ENCODE measurements around the gene SLC52A1.
"Not testable (repeated sequence)": the region's sequence is repeated elsewhere in the genome, so short reads cannot be mapped to it uniquely, and the experiment has no call there.

The SLC52A1 gene

DNA sequence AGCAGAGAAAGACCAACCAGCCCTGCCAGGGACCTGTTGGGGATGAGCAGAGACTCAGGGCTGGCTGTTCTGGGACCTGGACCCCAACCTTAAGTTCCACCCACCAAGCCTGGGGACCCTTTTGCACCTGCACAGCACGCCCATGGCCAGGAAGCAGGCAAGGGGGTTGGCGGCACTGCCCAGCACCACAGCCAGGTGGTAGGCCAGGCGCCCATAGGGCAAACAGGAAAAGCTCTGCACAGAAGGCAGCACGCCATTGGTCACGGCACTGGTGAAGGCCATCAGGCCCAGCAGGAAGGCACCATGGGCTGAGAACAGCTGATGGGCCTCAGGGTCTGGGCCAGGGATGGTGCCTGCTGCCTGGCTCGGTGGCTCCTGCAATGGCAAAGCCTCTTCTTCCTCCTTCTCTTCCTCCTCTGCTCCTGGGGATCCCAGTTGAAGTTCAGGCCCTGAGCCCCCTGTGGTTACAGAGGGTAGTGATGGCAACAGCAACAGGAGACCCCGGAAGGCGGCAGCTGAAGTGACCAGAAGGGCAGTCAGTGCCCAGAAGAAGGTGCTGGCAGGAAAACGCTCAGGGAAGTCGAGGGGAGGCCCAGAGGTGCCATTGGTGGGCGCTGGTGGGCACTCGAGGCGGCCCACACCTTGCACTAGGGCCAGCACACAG lies 1.7 kb downstream of the SLC52A1 start:
- Histone ChIP-seq H3K4me1 (ENCODE audit: control insufficient read depth, low read length) (peaks cover 34% of the 10 kb centered on the region), H3K27ac (ENCODE audit: low read depth, low read length) (no peak overlapping the region), H3K4me3 (ENCODE audit: low read length) (no peak overlapping the region), H3K9me2 (replicated peaks; ENCODE audit: control insufficient read depth, low read length) (no peaks in the 10 kb centered on the region), H3K9me3 (ENCODE audit: control insufficient read depth, insufficient read depth, low read length) (no peaks in the 10 kb centered on the region), H3K27me3 (ENCODE audit: control insufficient read depth, low read length) (0 out of 2 replicates have a peak, but pooled peaks cover 5% of the 10 kb centered on the region), H3K36me3 (ENCODE audit: control insufficient read depth, low read length) (no peaks in the 10 kb centered on the region), H4K20me1 (ENCODE audit: control insufficient read depth, insufficient read depth, low read depth, low read length) (no peaks in the 10 kb centered on the region), H3F3A (ENCODE audit: control insufficient read depth, insufficient read depth) (peaks cover 8% of the 10 kb centered on the region), H3K4me2 (ENCODE audit: low read length) (no peak overlapping the region), H3K79me2 (ENCODE audit: control insufficient read depth, low read length) (no peaks in the 10 kb centered on the region)
- TF ChIP-seq CTCF (IDR thresholded peaks at IDR 0.05; ENCODE audit: low read depth, low read length, poor library complexity, severe bottlenecking) (peak; percentile 24), EZH2phosphoT487 (IDR thresholded peaks at IDR 0.05; ENCODE audit: borderline replicate concordance, low read length) (no peak)

DNA sequence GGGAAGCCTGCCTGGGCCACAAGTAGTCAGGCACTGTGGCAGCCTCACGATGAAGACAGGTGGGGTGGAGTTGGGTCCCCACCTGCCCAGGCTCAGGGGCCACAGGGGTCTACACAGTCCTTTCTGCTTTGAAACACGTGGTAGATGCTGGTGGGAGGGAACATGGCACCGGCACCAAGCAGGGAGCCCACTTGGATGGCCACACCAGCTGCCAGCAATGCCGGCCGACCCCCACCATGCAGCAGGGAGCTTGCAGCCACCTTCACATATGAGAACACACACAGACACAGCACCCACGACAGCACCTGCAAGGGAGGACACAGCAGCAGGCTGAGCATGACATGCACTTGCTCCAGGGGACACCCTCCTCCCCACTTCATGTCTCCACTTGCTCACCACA lies 2.4 kb downstream of the SLC52A1 start:
- H3K4me1 ChIP-seq (ENCODE audit: control insufficient read depth, low read length), result peaks cover 34% of the 10 kb centered on the region
- H3K4me2 ChIP-seq (ENCODE audit: low read length), result no peak overlapping the region; the same call in 1 of the 2 replicates
- 0 out of 2 replicates have a peak, but pooled peaks cover 5% of the 10 kb centered on the region for H3K27me3 ChIP-seq (ENCODE audit: control insufficient read depth, low read length)
- no peak overlapping the region for H3K4me3 ChIP-seq (ENCODE audit: low read length)
- H3K36me3 ChIP-seq (ENCODE audit: control insufficient read depth, low read length), result no peaks in the 10 kb centered on the region
- H3K79me2 ChIP-seq (ENCODE audit: control insufficient read depth, low read length), result no peaks in the 10 kb centered on the region
- H3K9me3 ChIP-seq (ENCODE audit: control insufficient read depth, insufficient read depth, low read length), result no peaks in the 10 kb centered on the region
- peaks cover 12% of the 10 kb centered on the region for H3F3A ChIP-seq (ENCODE audit: control insufficient read depth, insufficient read depth)
- H3K9me2 ChIP-seq (replicated peaks; ENCODE audit: control insufficient read depth, low read length), result no peaks in the 10 kb centered on the region
- H3K27ac ChIP-seq (ENCODE audit: low read depth, low read length), result no peak overlapping the region
- H4K20me1 ChIP-seq (ENCODE audit: control insufficient read depth, insufficient read depth, low read depth, low read length), result no peaks in the 10 kb centered on the region
- TF ChIP-seq CTCF (IDR thresholded peaks at IDR 0.05; ENCODE audit: low read depth, low read length, poor library complexity, severe bottlenecking), result no peak
- TF ChIP-seq EZH2phosphoT487 (IDR thresholded peaks at IDR 0.05; ENCODE audit: borderline replicate concordance, low read length), result no peak

- TF ChIP-seq CTCF (IDR thresholded peaks at IDR 0.05; ENCODE audit: low read depth, low read length, poor library complexity, severe bottlenecking), result peak; percentile 64
- no peak for TF ChIP-seq EZH2phosphoT487 (IDR thresholded peaks at IDR 0.05; ENCODE audit: borderline replicate concordance, low read length)
- H3K27ac ChIP-seq (ENCODE audit: low read depth, low read length), result peak overlapping the region; percentile 57
- no peaks in the 10 kb centered on the region for H4K20me1 ChIP-seq (ENCODE audit: control insufficient read depth, insufficient read depth, low read depth, low read length)
- H3K9me3 ChIP-seq (ENCODE audit: control insufficient read depth, insufficient read depth, low read length), result no peaks in the 10 kb centered on the region
- no peaks in the 10 kb centered on the region for H3K79me2 ChIP-seq (ENCODE audit: control insufficient read depth, low read length)
- no peaks in the 10 kb centered on the region for H3K9me2 ChIP-seq (replicated peaks; ENCODE audit: control insufficient read depth, low read length)
- H3K27me3 ChIP-seq (ENCODE audit: control insufficient read depth, low read length), result 0 out of 2 replicates have a peak, but pooled peaks cover 5% of the 10 kb centered on the region
- peak overlapping the region; percentile 72 for H3K4me2 ChIP-seq (ENCODE audit: low read length)
- H3F3A ChIP-seq (ENCODE audit: control insufficient read depth, insufficient read depth), result peaks cover 12% of the 10 kb centered on the region
- peaks cover 34% of the 10 kb centered on the region for H3K4me1 ChIP-seq (ENCODE audit: control insufficient read depth, low read length)
- H3K4me3 ChIP-seq (ENCODE audit: low read length), result peak overlapping the region; percentile 65
- no peaks in the 10 kb centered on the region for H3K36me3 ChIP-seq (ENCODE audit: control insufficient read depth, low read length)
Measured at GRCh38 chr17:5031365-5032082, 3.7 kb downstream of the SLC52A1 start.

DNA sequence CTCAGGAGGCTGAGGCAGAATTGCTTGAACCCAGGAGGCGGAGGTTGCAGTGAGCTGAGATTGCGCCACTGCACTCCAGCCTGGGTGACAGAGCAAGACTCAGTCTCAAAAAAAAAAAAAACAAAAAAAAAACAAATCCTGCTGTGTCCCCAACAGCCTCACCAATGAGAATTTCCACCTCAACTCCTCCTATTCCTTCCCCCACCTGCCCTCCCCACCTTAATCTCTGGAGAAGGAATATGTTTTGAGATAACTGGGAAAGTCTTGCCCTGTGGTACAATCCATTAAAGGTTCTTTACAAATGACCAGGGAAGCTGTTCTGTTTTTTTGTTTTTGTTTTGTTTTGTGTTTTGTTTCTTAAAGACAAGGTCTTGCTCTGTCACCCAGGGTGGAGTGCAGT lies 5.1 kb downstream of the SLC52A1 start:
- not testable (repeated sequence) for H3K4me3 ChIP-seq (ENCODE audit: low read length); H3K9me2 ChIP-seq (replicated peaks; ENCODE audit: control insufficient read depth, low read length); H3K27ac ChIP-seq (ENCODE audit: low read depth, low read length); H4K20me1 ChIP-seq (ENCODE audit: control insufficient read depth, insufficient read depth, low read depth, low read length); H3K27me3 ChIP-seq (ENCODE audit: control insufficient read depth, low read length); H3K36me3 ChIP-seq (ENCODE audit: control insufficient read depth, low read length); H3K9me3 ChIP-seq (ENCODE audit: control insufficient read depth, insufficient read depth, low read length); H3K79me2 ChIP-seq (ENCODE audit: control insufficient read depth, low read length)
- peak overlapping the region; percentile 72; the same call in 1 of the 2 replicates for H3K4me2 ChIP-seq (ENCODE audit: low read length)
- peaks cover 28% of the 10 kb centered on the region for H3K4me1 ChIP-seq (ENCODE audit: control insufficient read depth, low read length)
- H3F3A ChIP-seq (ENCODE audit: control insufficient read depth, insufficient read depth), result peaks cover 16% of the 10 kb centered on the region
